DND-41 (cell line): ENCODE results near the gene ALDH1A3.

Experiments
- ATAC-seq: fragments of 200-7000 bp; cut with Tn5 transposase; 3 replicates; pipeline ENCODE4 v1.9.1; 2021; ENCODE audit warnings: low read depth; ENCODE audit not compliant: insufficient read depth
- DNase-seq: peaks from one replicate; pipeline ENCODE4 v3.0.0-alpha.2; 2020
- H2AFZ ChIP-seq: 2 replicates; pipeline ENCODE4 v1.6.0; 2012; ENCODE audit warnings: low read depth, low read length
- H3K27ac ChIP-seq: 2 replicates; pipeline ENCODE4 v1.5.1; 2012; ENCODE audit warnings: low read length, inconsistent platforms
- H3K27me3 ChIP-seq: fragments of 200-600 bp; sonication (generic); 2 replicates; pipeline ENCODE4 v1.6.0; 2012; ENCODE audit warnings: low read length, mild to moderate bottlenecking, inconsistent platforms; ENCODE audit not compliant: insufficient read depth, poor library complexity
- H3K36me3 ChIP-seq: 2 replicates; pipeline ENCODE4 v1.5.1; 2012; ENCODE audit warnings: low read length, inconsistent platforms; ENCODE audit not compliant: insufficient read depth
- H3K4me1 ChIP-seq: 2 replicates; pipeline ENCODE4 v1.5.1; 2012; ENCODE audit warnings: mild to moderate bottlenecking, low read length; ENCODE audit not compliant: insufficient read depth
- H3K4me2 ChIP-seq: 2 replicates; pipeline ENCODE4 v1.6.0; 2012; ENCODE audit warnings: mild to moderate bottlenecking, moderate library complexity, low read length, inconsistent platforms; ENCODE audit not compliant: insufficient read depth
- H3K4me3 ChIP-seq, 2 experiments: fragments of 200-600 bp in 1 of 2; shearing (Covaris generic) in 1 of 2; 2 replicates each; pipeline ENCODE4 v1.5.1; 2012 to 2016; ENCODE audit warnings: inconsistent platforms in 2 of 2, low read length in 2 of 2, mild to moderate bottlenecking in 2 of 2, low read depth in 1 of 2, moderate library complexity in 1 of 2
- H3K79me2 ChIP-seq: 2 replicates; pipeline ENCODE4 v1.6.0; 2012; ENCODE audit warnings: low read length, inconsistent platforms; ENCODE audit not compliant: insufficient read depth
- H3K9ac ChIP-seq: 2 replicates; pipeline ENCODE4 v1.6.0; 2012; ENCODE audit warnings: low read depth, mild to moderate bottlenecking, inconsistent platforms, low read length, moderate library complexity
- H3K9me3 ChIP-seq: 2 replicates; pipeline ENCODE4 v1.5.1; 2012; ENCODE audit warnings: low read length, moderate library complexity, mild to moderate bottlenecking, inconsistent platforms; ENCODE audit not compliant: insufficient read depth, severe bottlenecking
- H4K20me1 ChIP-seq: 2 replicates; pipeline ENCODE4 v1.6.0; 2012; ENCODE audit warnings: low read length; ENCODE audit not compliant: insufficient read depth
- CTCF ChIP-seq: IDR thresholded peaks from 2 replicates; pipeline ENCODE4 v1.5.1; 2012; ENCODE audit warnings: borderline replicate concordance, low read length, moderate library complexity, mild to moderate bottlenecking; ENCODE audit not compliant: poor library complexity, severe bottlenecking; ENCODE audit errors: extremely low read depth
- EZH2 ChIP-seq: IDR thresholded peaks from 3 replicates; pipeline ENCODE4 v1.6.1; 2012; ENCODE audit warnings: borderline replicate concordance, low read depth, mild to moderate bottlenecking, moderate library complexity, low read length, inconsistent platforms; ENCODE audit not compliant: severe bottlenecking

ALDH1A3 gene

GRCh38 chr15:100879464-100880138 lies at the start of gene ALDH1A3:
TSS of gene ALDH1A3 (plus strand) at chr15:100879831. CDS start at chr15:100879908, 77 bp downstream.
- Histone ChIP-seq H3K27ac (no peak within 1 kb of the TSS), H3K27me3 (no peaks in the 10 kb centered on the region), H4K20me1 (no peaks in the 10 kb centered on the region), H3K4me1 (no peaks in the 10 kb centered on the region), H3K9ac (no peak within 1 kb of the TSS), H2AFZ (no peak within 1 kb of the TSS), H3K9me3 (no peaks in the 10 kb centered on the region), H3K36me3 (no peaks in the 10 kb centered on the region), H3K4me3 (no peak within 1 kb of the TSS), H3K4me2 (no peak within 1 kb of the TSS), H3K79me2 (no peaks in the 10 kb centered on the region)
- ATAC-seq = no peak
- TF ChIP-seq EZH2 (no peak), CTCF (no peak)
- no peak for DNase-seq

GRCh38 chr15:100831467-100831866 lies 48.2 kb upstream of the ALDH1A3 start:
- DNase-seq = no peak
- no peaks in the 10 kb centered on the region for H3K9me3 ChIP-seq
- TF ChIP-seq EZH2 = no peak
- no peak for TF ChIP-seq CTCF

GRCh38 chr15:100832149-100832942 lies 47.3 kb upstream of the ALDH1A3 start:
- Histone ChIP-seq H2AFZ (no peak overlapping the region), H3K9me3 (no peaks in the 10 kb centered on the region), H3K9ac (no peak overlapping the region), H3K36me3 (no peaks in the 10 kb centered on the region), H3K4me3 (no peak overlapping the region), H3K27ac (no peak overlapping the region), H3K4me2 (no peak overlapping the region), H3K27me3 (no peaks in the 10 kb centered on the region), H3K4me1 (no peaks in the 10 kb centered on the region), H4K20me1 (no peaks in the 10 kb centered on the region), H3K79me2 (no peaks in the 10 kb centered on the region)
- TF ChIP-seq EZH2 (no peak), CTCF (no peak)
- no peak for ATAC-seq
- no peak for DNase-seq

More at GRCh38 chr15:100831467-100831866, 48.2 kb upstream of the ALDH1A3 start:
- Histone ChIP-seq H3K4me2 (no peak overlapping the region), H3K36me3 (no peaks in the 10 kb centered on the region), H3K9ac (no peak overlapping the region), H2AFZ (no peak overlapping the region), H4K20me1 (no peaks in the 10 kb centered on the region), H3K27ac (no peak overlapping the region), H3K79me2 (no peaks in the 10 kb centered on the region), H3K4me1 (no peaks in the 10 kb centered on the region), H3K4me3 (no peak overlapping the region), H3K27me3 (no peaks in the 10 kb centered on the region)
- no peak for ATAC-seq
